GM12878 (cell line): ENCODE results near the gene B4GALNT4. TPM values are rescaled to one million over a fixed set of nuclear protein-coding genes. Genes with fewer than 3 reads are reported as not detected.
A peak's percentile ranks its signal among the peaks of the same experiment; 100 is the strongest.

Source experiments
- BACH1 ChIP-seq: fragments of 450-650 bp; IDR thresholded peaks from 2 replicates; pipeline ENCODE4 v1.6.1; 2017; ENCODE audit warnings: mild to moderate bottlenecking, borderline replicate concordance
- CREM ChIP-seq: IDR thresholded peaks from 2 replicates; pipeline ENCODE4 v1.6.1; 2014; ENCODE audit warnings: antibody characterized with exemption, low read depth
- EED ChIP-seq: sonication (generic); IDR thresholded peaks from 2 replicates; pipeline ENCODE4 v1.6.1; 2016; ENCODE audit warnings: antibody characterized with exemption, low read depth
- EP300 ChIP-seq, 2 experiments: fragments of 150-350 bp in 1 of 2; IDR thresholded peaks; 2 replicates each; pipeline ENCODE4 v1.6.1; 2011 to 2012; ENCODE audit warnings: low read depth in 2 of 2, low read length in 2 of 2, borderline replicate concordance in 1 of 2, improper control_type of control experiment in 1 of 2, inconsistent platforms in 1 of 2; ENCODE audit not compliant: control insufficient read depth in 1 of 2
- HSF1 ChIP-seq: fragments of 150-350 bp; IDR thresholded peaks from 2 replicates; pipeline ENCODE4 v1.6.1; 2014; ENCODE audit warnings: mild to moderate bottlenecking, low read depth, low read length
- IKZF1 ChIP-seq: fragments of 450-650 bp; conservative IDR thresholded peaks from 2 replicates; pipeline ENCODE4 v1.6.1; 2017; ENCODE audit warnings: antibody characterized with exemption, mild to moderate bottlenecking
- MTA2 ChIP-seq: fragments of 450-650 bp; IDR thresholded peaks from 2 replicates; pipeline ENCODE4 v1.6.1; 2016; ENCODE audit warnings: low read depth, mild to moderate bottlenecking, moderate library complexity
- MYB ChIP-seq: fragments of 150-350 bp; IDR thresholded peaks from 2 replicates; pipeline ENCODE4 v1.6.1; 2014; ENCODE audit warnings: mild to moderate bottlenecking, low read depth, low read length, borderline replicate concordance
- NFYB ChIP-seq: IDR thresholded peaks from 2 replicates; pipeline ENCODE4 v1.6.1; 2011; ENCODE audit warnings: low read depth, mild to moderate bottlenecking, low read length, improper control_type of control experiment, moderate library complexity; ENCODE audit not compliant: insufficient read depth
- NR2C2 ChIP-seq: IDR thresholded peaks from 2 replicates; pipeline ENCODE4 v1.6.1; 2011; ENCODE audit warnings: borderline replicate concordance, low read depth; ENCODE audit not compliant: control insufficient read depth, insufficient read length
- SIN3A ChIP-seq: IDR thresholded peaks from 2 replicates; pipeline ENCODE4 v1.6.1; 2012; ENCODE audit warnings: low read depth, low read length, improper control_type of control experiment
- SIX5 ChIP-seq: IDR thresholded peaks from 2 replicates; pipeline ENCODE4 v1.6.1; 2011; ENCODE audit warnings: mild to moderate bottlenecking, low read depth, low read length, moderate library complexity; ENCODE audit not compliant: severe bottlenecking
- SKIL ChIP-seq: fragments of 450-650 bp; IDR thresholded peaks from 2 replicates; pipeline ENCODE4 v1.6.1; 2017; ENCODE audit warnings: mild to moderate bottlenecking, low read depth, inconsistent platforms; ENCODE audit not compliant: poor library complexity, severe bottlenecking
- SP1 ChIP-seq: IDR thresholded peaks from one replicate; pipeline ENCODE4 v1.6.1; 2011; ENCODE audit warnings: low read depth, low read length
- TCF12 ChIP-seq: IDR thresholded peaks from 2 replicates; pipeline ENCODE4 v1.6.1; 2011; ENCODE audit warnings: low read depth, mild to moderate bottlenecking, low read length
- TCF3 ChIP-seq: IDR thresholded peaks from 2 replicates; pipeline ENCODE4 v1.6.1; 2012; ENCODE audit warnings: low read depth, mild to moderate bottlenecking, low read length, borderline replicate concordance; ENCODE audit not compliant: insufficient read depth
- WRNIP1 ChIP-seq: IDR thresholded peaks from 2 replicates; pipeline ENCODE4 v1.6.1; 2011; ENCODE audit warnings: low read depth, low read length, improper control_type of control experiment, borderline replicate concordance
- polyA plus RNA-seq, 11 experiments: library from polyadenylated mRNA; depleted of rRNA in 4 of 11; unstranded in 6 of 11; stranded (reverse) in 5 of 11; fragments of >200 nt; fragmentation: Nextera tagmentation in 4 of 11; fragmentation: Illumina TruSeq in 1 of 11; extraction: Ambion mirVana in 4 of 11; extraction: Trizol in 1 of 11; gene quantifications; 1 replicate in 1 of 11; 2 replicates in 10 of 11; pipeline versions ENCODE4 v1.2.1 to v1.2.3, GENCODE V29; 2011 to 2016; ENCODE audit warnings: inconsistent platforms in 2 of 11, missing spikeins in 2 of 11, low read depth in 1 of 11
- total RNA-seq, 4 experiments: library from RNA; depleted of rRNA in 3 of 4; stranded (reverse); fragments of >200 nt in 3 of 4; fragmentation: Illumina TruSeq in 1 of 4; extraction: Trizol in 1 of 4; gene quantifications; 2 replicates each; pipeline versions ENCODE4 v1.2.1 to v1.2.3, GENCODE V29; 2013 to 2021
- TF ChIP-seq, protein P1 (sequence below): fragments of 450-650 bp; formaldehyde crosslinking; IDR thresholded peaks from 2 replicates; pipeline ENCODE4 v1.4.0; 2022; ENCODE audit warnings: mild to moderate bottlenecking, moderate library complexity
- TF ChIP-seq, protein P2 (sequence below): IDR thresholded peaks from 2 replicates; pipeline ENCODE4 v1.6.1; 2012; ENCODE audit warnings: low read depth, low read length, improper control_type of control experiment
- TF ChIP-seq, protein P3 (sequence below): fragments of 450-650 bp; IDR thresholded peaks from 2 replicates; pipeline ENCODE4 v1.6.1; 2017; ENCODE audit warnings: borderline replicate concordance

Gene B4GALNT4
- total and polyA plus RNA-seq, 10 of the 15 experiments (the other 5 are each of a cell fraction or from before 2014, with no cell fraction given), result 0.04 to 0.82 (median 0.40) TPM; not detected in 6

GRCh38 chr11:330694-331357 lies 38.5 kb upstream of the B4GALNT4 start (continued):
- TF ChIP-seq TCF3 (peak; percentile 71; the same call in 1 of the 2 replicates), SIN3A (no peak), TCF12 (peak; percentile 74; the same call in 1 of the 2 replicates), WRNIP1 (0 out of 2 replicates have a peak, but pooled peaks have one; percentile 21), NFYB (no peak), HSF1 (no peak), SIX5 (no peak), SKIL (peak; percentile 51), EP300 (IDR thresholded peaks at IDR 0.05; ENCODE audit: borderline replicate concordance in 1 of 2, control insufficient read depth in 1 of 2, low read depth in 2 of 2, low read length in 2 of 2) (peak; percentile 80; a peak in 3 of 4 replicates), BACH1 (0 out of 2 replicates have a peak, but pooled peaks have one; percentile 28), CREM (0 out of 2 replicates have a peak, but pooled peaks have one; percentile 48), MYB (0 out of 2 replicates have a peak, but pooled peaks have one; percentile 15), IKZF1 (peak; percentile 94), MTA2 (peak; percentile 85), SP1 (peak; percentile 11), EED (peak; percentile 89), NR2C2 (no peak)
- TF ChIP-seq, protein P1, sequence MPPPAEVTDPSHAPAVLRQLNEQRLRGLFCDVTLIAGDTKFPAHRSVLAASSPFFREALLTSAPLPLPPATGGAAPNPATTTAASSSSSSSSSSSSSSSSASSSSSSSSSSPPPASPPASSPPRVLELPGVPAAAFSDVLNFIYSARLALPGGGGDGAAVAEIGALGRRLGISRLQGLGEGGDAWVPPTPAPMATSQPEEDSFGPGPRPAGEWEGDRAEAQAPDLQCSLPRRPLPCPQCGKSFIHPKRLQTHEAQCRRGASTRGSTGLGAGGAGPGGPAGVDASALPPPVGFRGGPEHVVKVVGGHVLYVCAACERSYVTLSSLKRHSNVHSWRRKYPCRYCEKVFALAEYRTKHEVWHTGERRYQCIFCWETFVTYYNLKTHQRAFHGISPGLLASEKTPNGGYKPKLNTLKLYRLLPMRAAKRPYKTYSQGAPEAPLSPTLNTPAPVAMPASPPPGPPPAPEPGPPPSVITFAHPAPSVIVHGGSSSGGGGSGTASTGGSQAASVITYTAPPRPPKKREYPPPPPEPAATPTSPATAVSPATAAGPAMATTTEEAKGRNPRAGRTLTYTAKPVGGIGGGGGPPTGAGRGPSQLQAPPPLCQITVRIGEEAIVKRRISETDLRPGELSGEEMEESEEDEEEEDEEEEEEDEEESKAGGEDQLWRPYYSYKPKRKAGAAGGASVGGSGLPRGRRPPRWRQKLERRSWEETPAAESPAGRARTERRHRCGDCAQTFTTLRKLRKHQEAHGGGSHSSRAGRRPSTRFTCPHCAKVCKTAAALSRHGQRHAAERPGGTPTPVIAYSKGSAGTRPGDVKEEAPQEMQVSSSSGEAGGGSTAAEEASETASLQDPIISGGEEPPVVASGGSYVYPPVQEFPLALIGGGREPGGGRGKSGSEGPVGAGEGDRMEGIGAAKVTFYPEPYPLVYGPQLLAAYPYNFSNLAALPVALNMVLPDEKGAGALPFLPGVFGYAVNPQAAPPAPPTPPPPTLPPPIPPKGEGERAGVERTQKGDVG (CRISPR knock-in tag), result 0 out of 2 replicates have a peak, but pooled peaks have one; percentile 40
- TF ChIP-seq, protein P2, sequence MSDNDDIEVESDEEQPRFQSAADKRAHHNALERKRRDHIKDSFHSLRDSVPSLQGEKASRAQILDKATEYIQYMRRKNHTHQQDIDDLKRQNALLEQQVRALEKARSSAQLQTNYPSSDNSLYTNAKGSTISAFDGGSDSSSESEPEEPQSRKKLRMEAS, result peak; percentile 5
- TF ChIP-seq, protein P3, sequence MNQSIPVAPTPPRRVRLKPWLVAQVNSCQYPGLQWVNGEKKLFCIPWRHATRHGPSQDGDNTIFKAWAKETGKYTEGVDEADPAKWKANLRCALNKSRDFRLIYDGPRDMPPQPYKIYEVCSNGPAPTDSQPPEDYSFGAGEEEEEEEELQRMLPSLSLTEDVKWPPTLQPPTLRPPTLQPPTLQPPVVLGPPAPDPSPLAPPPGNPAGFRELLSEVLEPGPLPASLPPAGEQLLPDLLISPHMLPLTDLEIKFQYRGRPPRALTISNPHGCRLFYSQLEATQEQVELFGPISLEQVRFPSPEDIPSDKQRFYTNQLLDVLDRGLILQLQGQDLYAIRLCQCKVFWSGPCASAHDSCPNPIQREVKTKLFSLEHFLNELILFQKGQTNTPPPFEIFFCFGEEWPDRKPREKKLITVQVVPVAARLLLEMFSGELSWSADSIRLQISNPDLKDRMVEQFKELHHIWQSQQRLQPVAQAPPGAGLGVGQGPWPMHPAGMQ, result peak; percentile 63; the same call in 1 of the 2 replicates
